ENCODE data around the gene GPR84. TPM values are rescaled to one million over a fixed set of nuclear protein-coding genes. Genes with fewer than 3 reads are reported as not detected.
A peak's percentile ranks its signal among the peaks of the same experiment; 100 is the strongest.

GPR84 gene
- polyA plus RNA-seq, 6 donors from 2014 or later: not detected

DNA sequence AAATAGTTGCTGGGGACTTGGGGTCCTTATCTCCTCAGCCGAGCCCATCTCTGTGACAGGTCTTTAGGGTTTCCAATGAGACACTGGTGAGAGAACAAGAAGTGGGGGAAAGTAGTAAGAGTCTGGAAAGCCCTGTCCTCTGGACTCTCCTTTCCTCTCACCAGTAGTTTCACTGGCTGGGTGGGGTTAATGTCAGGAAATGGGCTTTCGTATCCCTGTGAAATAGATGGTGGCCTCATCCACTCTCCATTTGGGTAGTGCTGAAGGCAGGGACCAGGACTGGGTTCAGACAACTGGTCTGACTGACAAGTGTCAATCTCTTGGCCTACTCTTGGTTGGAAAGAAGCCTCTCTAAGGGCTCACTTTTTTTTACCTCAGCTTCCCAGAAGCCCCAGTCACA is 12.7 kb upstream of the GPR84 start:
- Mint-ChIP-seq H3K4me3 (no peak overlapping the region), H3K27ac (peak overlapping the region in 1 of 6 donors; percentile 64), H3K27me3 (no peaks in the 10 kb centered on the region), H3K36me3 (peaks cover 0 to 9% of the 10 kb centered on the region in 2 donors), H3K9me3 (no peaks in the 10 kb centered on the region), H3K4me1 (peaks cover 21 to 42% (median 27%) of the 10 kb centered on the region in 3 donors)
- DNase-seq: no peak
- no peak for ATAC-seq (ENCODE audit: low read depth in 2 of 2)

DNA sequence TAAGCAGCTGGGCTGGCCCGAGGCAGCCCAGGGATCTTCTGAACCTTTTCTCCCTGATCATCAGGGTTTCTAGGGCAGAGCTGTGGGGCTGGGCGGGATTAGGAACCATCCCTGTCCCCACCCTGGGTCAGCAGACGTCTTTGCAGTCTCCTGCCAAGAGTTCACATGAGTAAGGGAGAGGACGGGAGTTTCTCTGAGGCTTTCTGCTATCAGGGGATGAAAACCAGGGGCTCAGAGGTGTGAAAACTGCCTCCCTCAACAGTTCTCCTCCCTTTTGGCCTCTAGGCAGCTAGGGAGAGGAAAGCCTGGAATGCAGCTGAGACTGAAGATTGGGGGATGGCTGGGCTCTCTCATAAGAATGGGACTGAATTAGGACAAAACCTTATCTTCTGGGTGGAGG is 12.3 kb upstream of the GPR84 start:
- Mint-ChIP-seq H3K27ac (peak overlapping the region in 2 of 6 donors; percentile 28 to 57), H3K4me1 (peaks cover 18 to 42% (median 27%) of the 10 kb centered on the region in 3 donors), H3K9me3 (no peaks in the 10 kb centered on the region), H3K4me3 (no peak overlapping the region), H3K36me3 (peaks cover 0 to 9% of the 10 kb centered on the region in 2 donors), H3K27me3 (no peaks in the 10 kb centered on the region)
- DNase-seq: no peak
- no peak for ATAC-seq (ENCODE audit: low read depth in 2 of 2)

GRCh38 chr12:54375259-54375579 is 10.9 kb upstream of the GPR84 start:
- ATAC-seq (ENCODE audit: low read depth in 2 of 2) (no peak), DNase-seq (no peak)
- Mint-ChIP-seq H3K27me3 (no peaks in the 10 kb centered on the region), H3K27ac (no peak overlapping the region), H3K36me3 (peaks cover 0 to 9% of the 10 kb centered on the region in 2 donors), H3K4me3 (no peak overlapping the region), H3K9me3 (no peaks in the 10 kb centered on the region), H3K4me1 (peaks cover 15 to 35% (median 19%) of the 10 kb centered on the region in 3 donors)

- Mint-ChIP-seq H3K4me3 (no peak overlapping the region), H3K4me1 (peaks cover 12 to 30% (median 15%) of the 10 kb centered on the region in 3 donors), H3K9me3 (no peaks in the 10 kb centered on the region), H3K36me3 (peaks cover 0 to 9% of the 10 kb centered on the region in 2 donors), H3K27me3 (no peaks in the 10 kb centered on the region), H3K27ac (no peak overlapping the region)
- no peak for ATAC-seq (ENCODE audit: low read depth in 2 of 2)
- DNase-seq: no peak
Measured at GRCh38 chr12:54374562-54375258, 10.4 kb upstream of the GPR84 start.

DNA sequence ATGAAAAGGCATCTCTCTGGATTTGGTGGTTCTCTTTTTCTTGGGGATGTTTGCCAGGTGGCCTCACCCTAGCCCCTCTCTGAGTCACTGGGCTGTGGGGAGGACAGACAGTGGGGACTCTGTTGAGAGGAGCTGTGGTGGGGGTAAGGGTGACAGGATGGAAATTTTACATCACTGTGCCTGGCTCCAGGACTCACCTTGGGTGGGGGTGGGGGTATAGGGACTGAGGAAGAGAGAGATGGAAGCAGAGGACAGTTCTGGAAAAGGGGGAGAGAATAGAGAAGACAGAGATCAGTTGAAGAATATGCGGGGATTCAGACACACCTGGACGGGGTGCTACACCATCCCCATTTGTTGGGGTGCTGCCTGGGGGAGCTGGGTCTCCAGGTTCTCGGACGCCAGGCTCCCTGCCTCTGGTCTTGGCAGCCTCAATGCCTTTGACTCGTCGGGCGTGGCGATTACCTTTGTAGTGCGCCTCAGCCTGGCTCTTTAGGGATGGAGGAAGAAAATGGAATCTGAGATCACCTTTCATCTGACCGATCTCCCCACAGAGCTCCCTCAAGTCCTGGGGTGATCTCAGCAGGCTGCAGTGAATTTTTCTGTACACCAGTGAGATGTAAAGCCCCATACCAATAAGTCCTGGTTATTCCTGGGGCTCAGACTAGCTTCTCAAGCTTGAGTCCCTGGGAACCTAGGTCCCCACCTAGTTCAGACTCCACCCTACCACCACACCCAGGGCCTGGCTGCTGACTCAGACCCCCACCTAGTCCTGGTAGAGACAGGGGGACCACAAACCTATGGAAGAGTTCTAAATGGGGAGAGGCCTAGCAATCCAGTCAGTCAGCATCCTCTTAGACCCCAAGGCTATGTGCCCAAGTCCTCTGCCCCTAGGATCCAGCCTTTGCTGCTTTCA is 9.6 kb upstream of the GPR84 start:
- DNase-seq: no peak
- Mint-ChIP-seq H3K4me3 (no peak overlapping the region), H3K9me3 (no peaks in the 10 kb centered on the region), H3K27ac (peak overlapping the region in 2 of 6 donors; percentile 51 to 76), H3K36me3 (peaks cover 0 to 9% of the 10 kb centered on the region in 2 donors), H3K27me3 (no peaks in the 10 kb centered on the region), H3K4me1 (peaks cover 14 to 30% (median 17%) of the 10 kb centered on the region in 3 donors)
- no peak for ATAC-seq (ENCODE audit: low read depth in 2 of 2)

- Mint-ChIP-seq H3K4me1 (peaks cover 12 to 35% (median 14%) of the 10 kb centered on the region in 3 donors), H3K4me3 (no peak overlapping the region), H3K27ac (peak overlapping the region in 3 of 6 donors; percentile 22 to 62 (median 51)), H3K27me3 (no peaks in the 10 kb centered on the region), H3K36me3 (no peaks in the 10 kb centered on the region), H3K9me3 (no peaks in the 10 kb centered on the region)
- DNase-seq (no peak), ATAC-seq (ENCODE audit: low read depth in 2 of 2) (no peak)
Measured at GRCh38 chr12:54372113-54372806, 8.0 kb upstream of the GPR84 start.

GRCh38 chr12:54371328-54372112 is 7.2 kb upstream of the GPR84 start:
- H3K4me1 Mint-ChIP-seq: peaks cover 12 to 32% (median 14%) of the 10 kb centered on the region in 3 donors
- H3K27me3 Mint-ChIP-seq: no peaks in the 10 kb centered on the region
- H3K27ac Mint-ChIP-seq: peak overlapping the region in 2 of 6 donors; percentile 22 to 62
- no peaks in the 10 kb centered on the region for H3K36me3 Mint-ChIP-seq
- H3K9me3 Mint-ChIP-seq: no peaks in the 10 kb centered on the region
- DNase-seq: no peak
- ATAC-seq (ENCODE audit: low read depth in 2 of 2): no peak
- no peak overlapping the region for H3K4me3 Mint-ChIP-seq

DNA sequence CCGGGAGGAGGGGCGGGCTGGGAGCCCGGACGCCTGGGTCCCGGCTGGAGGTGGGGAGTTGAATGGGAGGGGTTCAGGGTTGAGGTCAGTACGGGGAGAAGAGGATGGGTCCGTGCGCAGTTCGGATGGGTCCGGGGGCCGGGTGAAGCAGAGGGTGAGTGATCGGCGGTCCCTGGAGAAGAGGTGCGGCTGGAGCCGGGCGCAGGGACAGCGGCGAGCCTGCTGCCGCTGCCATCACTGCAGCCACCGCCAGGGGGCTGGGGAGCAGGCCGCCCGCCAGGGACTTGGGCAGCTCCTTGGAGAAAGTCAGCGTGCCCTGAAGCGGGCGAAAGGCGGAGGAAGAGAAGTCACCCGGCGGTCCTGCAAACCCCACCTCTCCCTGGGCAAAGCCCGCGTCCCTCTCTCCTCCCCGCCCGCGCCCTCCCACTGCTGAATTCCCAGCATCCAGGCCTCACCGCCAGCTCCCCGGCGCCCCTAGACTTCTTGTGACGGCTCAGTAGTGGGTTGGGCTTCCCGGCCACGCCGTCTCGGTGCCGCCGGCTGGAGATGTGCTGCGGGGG is 6.0 kb upstream of the GPR84 start:
- ATAC-seq (ENCODE audit: low read depth in 2 of 2): no peak
- Mint-ChIP-seq H3K27me3 (no peaks in the 10 kb centered on the region), H3K9me3 (no peaks in the 10 kb centered on the region), H3K4me3 (peak overlapping the region in 1 of 8 donors; percentile 25), H3K36me3 (no peaks in the 10 kb centered on the region), H3K4me1 (peaks cover 12 to 30% (median 14%) of the 10 kb centered on the region in 3 donors), H3K27ac (no peak overlapping the region)
- no peak for DNase-seq

DNA sequence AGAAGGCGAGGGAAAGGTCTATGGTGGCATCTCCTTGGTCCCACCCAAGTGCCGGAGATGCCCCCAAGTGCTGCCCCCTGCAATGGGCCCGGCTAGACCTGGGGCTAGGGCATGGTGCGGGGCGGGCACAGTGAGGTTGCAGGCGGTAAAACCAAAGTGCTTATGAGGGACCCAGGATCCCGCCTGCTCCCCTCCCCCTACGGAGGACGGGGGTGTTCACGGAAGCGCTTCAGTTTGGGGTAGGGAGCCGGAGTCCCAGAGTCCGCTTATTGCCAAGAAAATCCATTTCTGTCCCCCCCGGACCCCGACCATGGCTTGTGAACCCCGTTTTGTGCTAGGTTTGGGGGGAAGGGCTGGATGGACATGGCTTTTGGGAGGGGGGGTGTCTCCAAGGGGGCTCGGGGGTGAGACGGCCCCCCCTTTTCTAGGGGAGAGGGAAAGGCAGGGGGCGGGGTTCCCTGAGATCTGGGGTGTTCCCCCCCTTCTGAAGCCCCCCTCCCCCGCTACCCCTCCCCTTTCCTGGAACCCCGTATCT is 5.4 kb upstream of the GPR84 start:
- Mint-ChIP-seq H3K4me3 (peak overlapping the region in 6 of 8 donors; percentile 13 to 72 (median 52)), H3K27me3 (no peaks in the 10 kb centered on the region), H3K27ac (no peak overlapping the region), H3K9me3 (no peaks in the 10 kb centered on the region), H3K4me1 (peaks cover 13 to 33% (median 14%) of the 10 kb centered on the region in 3 donors), H3K36me3 (no peaks in the 10 kb centered on the region)
- DNase-seq: no peak
- ATAC-seq (ENCODE audit: low read depth in 2 of 2): no peak

DNA sequence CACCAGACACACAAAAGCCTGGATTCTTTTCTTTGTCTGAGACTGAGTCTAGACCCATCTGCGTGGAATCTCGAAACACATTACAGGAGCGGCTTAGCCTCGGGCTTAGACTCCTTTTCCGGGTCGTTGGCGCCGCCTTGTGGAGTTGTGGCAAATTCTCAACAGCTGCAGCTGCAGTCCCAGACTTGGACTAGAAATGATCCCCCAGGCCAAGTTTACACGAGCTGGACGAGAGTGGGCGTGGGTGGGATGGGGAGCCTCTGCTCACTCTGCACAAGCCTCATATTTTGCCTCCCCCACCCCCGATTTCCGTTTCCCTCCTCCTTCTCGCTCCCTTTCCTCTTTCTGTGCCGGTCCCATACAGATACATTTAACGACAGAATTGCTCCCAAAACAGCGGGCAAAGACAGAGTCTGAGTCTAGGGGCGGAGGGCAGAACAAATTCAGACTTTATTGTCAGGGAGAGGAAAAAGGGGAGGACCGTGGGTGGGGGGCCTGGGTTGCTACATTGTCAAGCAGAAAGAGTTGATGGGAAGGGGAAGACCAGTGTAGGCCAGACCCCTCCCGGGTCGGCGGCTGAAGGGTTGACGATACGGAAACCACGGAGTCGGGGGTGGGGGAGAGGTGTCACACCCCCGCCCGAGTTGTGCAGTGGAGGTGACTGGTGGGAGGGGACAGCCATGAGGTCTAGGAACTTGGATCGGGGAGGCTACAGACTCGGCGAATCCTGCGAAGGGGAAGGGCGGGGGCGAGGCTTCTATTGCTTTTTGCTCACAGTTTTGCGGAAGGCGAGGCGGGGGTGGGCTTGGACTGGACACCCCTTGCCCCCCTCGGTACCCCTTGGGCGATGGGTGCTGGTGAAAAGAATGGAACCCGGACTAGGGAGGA is 4.7 kb upstream of the GPR84 start:
- no peaks in the 10 kb centered on the region for H3K27me3 Mint-ChIP-seq
- peaks cover 21 to 40% (median 21%) of the 10 kb centered on the region in 3 donors for H3K4me1 Mint-ChIP-seq
- H3K36me3 Mint-ChIP-seq: no peaks in the 10 kb centered on the region
- peak; percentile 74 for DNase-seq
- peak overlapping the region; percentile 37 to 77 (median 57) for H3K4me3 Mint-ChIP-seq
- H3K9me3 Mint-ChIP-seq: no peaks in the 10 kb centered on the region
- H3K27ac Mint-ChIP-seq: peak overlapping the region in 1 of 6 donors; percentile 73
- ATAC-seq (ENCODE audit: low read depth in 2 of 2): peak; percentile 94 to 95

- DNase-seq (no peak), ATAC-seq (ENCODE audit: low read depth in 2 of 2) (no peak)
- H3K27me3 Mint-ChIP-seq: no peaks in the 10 kb centered on the region
- no peaks in the 10 kb centered on the region for H3K36me3 Mint-ChIP-seq
- peak overlapping the region in 2 of 6 donors; percentile 34 to 65 for H3K27ac Mint-ChIP-seq
- H3K9me3 Mint-ChIP-seq: no peaks in the 10 kb centered on the region
- peak overlapping the region in 6 of 8 donors; percentile 12 to 72 (median 52) for H3K4me3 Mint-ChIP-seq
- H3K4me1 Mint-ChIP-seq: peaks cover 23 to 41% (median 23%) of the 10 kb centered on the region in 3 donors
Measured at GRCh38 chr12:54368025-54368708, 3.9 kb upstream of the GPR84 start.

Measured in naive B cell (primary cell).